GM19099 (cell line): ENCODE measurements around the gene TTLL3.

Experiments
- POLR2A ChIP-seq: IDR thresholded peaks from 3 replicates; pipeline ENCODE4 v1.6.1; 2011; ENCODE audit warnings: low read depth; ENCODE audit not compliant: insufficient read length; ENCODE audit errors: extremely low read depth

The TTLL3 gene

DNA sequence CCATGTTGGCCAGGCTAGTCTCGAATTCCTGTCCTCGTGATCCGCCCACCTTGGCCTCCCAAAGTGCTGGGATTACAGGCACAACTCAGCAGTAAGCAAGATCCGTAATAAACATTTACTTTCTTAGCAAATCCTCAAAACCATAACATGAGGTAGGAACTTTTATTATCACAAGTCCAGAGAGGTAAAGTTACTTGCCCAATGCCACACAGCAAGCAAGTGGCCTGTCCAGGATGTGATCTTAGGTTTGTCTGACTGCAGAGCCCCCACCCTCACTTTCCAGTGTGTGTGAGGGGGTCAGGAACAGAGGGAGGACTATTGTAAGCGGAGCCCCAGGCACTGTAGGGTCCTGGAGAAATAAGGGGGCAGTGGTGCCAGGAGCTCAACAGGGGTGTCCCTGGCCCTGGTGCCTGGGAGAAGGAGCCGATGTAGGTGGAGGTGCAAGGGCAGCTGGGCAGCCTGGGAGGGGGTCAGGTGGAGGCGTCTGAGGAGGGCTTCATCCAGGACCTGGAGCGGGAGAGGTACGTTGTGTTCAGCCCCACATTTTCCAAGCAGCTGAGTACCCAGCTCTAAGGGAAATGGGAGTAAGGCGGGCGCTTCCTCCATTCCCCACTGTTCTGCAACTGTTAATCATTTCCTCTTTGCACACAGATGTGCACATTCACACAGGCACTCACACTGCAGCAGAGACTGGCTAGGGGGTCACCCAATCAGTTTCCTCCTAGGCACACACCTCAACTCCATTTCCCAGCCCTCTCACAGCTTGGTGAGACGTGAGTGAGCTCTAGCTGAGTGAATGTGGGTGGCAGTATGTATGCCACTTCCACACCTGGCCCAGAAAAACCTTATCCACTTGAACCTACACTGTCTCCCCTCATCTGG, 27.9 kb downstream of the TTLL3 start:
- TF ChIP-seq POLR2A, result no peak

DNA sequence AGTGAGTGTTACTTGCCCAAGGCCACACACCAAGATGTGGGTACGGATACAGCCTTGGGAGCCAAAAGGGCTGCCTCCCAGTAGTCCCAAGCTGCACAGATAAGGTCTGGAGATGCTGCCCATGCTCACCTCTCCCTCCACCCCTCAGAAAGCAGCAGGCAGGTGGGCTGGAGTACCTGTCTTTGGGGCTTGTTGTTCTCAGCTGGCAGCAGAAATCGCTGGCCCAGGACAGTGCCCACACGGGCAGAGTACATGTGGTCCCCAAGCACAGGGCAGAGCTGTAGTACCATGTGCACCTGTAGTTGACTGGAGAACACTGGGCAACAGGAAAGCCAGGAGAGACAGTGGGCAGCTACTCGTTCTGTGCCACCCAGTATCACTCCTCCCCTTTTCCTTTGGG, 28.8 kb downstream of the TTLL3 start:
- TF ChIP-seq POLR2A, result no peak

DNA sequence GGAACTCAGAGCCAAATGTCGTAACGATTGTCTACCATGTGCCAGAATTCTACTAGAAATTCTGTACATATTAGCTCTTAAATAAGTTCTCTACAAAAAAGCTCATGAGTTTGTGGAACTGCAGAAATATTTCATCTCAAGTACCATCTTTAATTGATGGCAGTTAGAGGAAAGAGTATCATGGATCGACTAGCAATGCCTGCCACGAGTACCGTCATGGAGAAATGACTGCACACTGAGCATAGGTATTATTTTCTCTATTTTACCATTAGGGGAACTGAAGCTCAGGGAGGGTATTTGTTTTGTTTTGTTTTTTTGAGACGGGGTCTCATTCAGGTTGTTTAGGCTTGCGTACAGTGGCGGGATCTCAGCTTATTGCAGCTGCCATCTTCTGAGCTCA, 31.0 kb downstream of the TTLL3 start:
- TF ChIP-seq POLR2A, result no peak

DNA sequence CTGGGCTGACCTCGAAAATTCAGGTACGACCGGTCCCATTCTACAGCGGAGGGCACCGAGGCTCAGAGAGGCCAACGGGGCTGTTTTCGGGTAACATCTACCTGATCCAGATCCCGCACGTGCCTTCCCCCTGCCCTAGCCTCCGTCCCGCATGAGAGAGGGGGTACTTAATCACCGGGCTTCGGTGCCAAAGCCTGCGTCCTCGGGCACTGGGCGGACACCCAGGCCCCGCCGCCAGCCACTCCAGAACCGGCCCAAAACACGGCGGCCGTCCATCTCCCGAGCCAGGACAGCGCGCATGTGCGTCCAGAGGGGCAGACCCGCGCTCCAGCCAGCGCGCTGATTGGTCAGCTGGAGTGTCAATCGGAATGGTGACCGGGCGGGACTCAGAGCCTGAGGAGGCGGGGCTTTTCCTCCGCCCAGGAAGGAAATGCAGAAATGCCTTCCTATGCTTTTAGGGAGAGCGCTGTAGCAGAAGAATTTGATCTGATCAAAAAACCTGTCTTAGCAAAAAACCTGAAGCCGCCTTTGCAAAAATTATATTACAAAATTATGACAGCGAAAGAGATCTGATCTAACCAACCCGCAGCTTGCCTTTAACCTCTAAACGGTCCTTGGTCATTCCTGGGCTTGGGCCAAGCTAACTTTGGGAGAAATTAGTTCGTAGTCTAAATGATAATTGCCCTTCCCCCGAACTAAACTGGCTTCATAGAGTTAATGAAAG, 33.8 kb downstream of the TTLL3 start, which contains the start of gene RPUSD3:
Gene RPUSD3, minus strand, starts transcription at position 294 of the 724 bp plus-strand sequence. Its CDS starts 18 bp downstream, at position 276.
- TF ChIP-seq POLR2A, result peak; percentile 79

DNA sequence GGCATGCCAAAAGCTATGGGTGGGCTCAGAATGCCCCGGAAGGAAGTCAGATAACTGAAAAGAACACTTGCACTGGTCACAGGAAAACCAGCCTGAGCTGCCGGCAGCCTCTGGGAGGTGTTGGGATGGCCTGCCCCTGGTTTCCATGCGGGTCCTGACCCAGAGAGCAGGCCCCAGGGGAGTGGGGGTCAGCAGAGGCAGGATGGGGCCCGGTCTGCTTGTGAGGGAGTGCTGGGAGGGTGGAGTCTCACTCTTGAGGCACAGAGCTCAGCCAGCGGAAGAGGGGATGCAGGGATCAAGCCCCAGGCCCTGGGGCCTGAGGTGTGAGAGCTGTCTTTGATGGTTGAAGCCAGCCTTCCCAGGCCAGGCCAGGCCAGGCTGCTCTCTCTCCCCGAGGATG, 36.2 kb downstream of the TTLL3 start:
- TF ChIP-seq POLR2A, result no peak

DNA sequence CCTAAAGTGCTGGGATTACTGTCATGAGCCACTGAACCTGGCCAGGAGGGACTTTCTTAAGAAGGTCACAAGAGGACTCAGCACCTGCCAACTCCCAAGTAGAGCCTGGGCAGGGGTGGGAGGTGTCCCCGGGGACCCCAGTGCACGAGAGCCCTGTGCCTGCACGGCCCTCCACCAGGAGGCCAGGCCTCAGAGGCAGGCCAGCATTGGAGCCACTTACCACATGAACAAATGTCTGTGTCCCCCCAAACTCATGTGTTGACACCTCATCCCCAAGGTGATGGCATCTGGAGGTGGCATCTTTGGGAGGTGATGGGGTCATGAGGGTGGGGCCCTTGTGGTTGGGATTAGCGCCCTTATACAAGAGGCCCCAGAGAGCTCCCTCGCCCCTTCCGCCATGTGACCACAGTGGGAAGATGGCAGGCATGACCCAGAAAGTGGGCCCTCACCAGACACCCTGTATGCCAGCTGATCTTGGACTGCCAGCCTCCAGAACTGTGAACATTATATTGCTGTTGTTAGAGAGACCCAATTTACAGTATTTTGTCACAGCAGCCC, 36.9 kb downstream of the TTLL3 start:
- no peak for TF ChIP-seq POLR2A

DNA sequence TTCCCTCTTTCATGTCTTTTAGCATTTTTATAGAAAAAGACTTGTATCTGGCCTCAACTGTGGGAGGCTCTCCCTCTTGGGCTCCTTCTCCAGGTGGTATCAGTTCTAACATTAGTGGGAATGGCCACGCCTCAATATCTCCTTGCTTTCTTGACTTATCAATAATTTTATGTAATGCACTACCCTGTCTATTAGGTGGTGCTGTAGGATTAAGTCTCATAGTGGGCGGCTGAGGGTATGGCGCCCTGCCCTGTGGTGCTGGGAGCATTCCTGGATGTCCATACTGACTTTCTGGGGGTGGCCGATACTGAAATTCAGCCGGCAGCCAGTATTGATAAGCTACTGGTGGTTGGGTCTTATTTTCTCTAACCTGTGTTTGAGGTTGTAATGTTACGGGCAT, 42.5 kb downstream of the TTLL3 start:
- TF ChIP-seq POLR2A, result no peak

DNA sequence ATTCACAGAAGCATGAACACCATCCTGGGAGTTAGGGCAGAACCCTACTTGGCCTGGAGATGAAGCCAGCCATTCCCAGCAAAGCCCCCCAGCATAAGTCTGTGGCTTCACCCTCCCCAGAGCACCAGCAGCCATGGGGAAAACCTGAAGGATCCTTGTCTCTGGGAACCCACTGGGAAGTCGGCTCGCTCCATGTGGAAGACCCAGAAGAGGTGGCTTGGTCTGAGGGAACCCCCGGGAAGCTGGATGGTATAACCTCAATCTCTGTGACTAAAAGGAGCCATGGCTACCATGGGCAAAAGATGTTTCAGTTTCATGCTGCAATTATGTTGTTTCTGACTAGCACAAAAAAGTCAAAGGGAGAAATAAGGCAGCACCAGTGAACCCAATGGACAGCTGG, 45.5 kb downstream of the TTLL3 start:
- no peak for TF ChIP-seq POLR2A

DNA sequence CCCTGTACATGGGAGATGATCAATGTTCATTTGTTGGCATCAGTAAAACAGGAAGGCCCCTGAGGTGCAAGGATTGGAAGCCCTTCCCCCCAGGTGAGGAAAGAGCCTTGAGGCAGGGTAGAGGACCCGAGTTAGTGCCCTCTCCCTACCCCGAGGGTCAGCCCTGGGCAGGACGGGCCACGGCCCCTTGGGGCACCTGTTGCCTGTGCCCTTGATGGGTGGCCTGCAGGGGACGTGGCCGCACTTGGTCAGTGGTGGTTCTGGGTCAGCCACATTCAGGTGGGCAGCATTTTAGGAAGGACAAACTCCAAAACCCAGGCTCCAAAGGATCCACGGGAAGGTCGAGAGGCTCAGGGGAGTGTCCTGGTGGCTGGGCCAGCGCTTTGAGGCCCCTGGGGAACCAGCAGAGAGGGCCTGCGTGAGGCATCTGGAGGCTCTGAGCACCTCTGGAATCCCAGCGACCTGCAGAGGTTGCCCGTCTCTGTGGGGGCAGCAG, 49.5 kb downstream of the TTLL3 start:
- no peak for TF ChIP-seq POLR2A

DNA sequence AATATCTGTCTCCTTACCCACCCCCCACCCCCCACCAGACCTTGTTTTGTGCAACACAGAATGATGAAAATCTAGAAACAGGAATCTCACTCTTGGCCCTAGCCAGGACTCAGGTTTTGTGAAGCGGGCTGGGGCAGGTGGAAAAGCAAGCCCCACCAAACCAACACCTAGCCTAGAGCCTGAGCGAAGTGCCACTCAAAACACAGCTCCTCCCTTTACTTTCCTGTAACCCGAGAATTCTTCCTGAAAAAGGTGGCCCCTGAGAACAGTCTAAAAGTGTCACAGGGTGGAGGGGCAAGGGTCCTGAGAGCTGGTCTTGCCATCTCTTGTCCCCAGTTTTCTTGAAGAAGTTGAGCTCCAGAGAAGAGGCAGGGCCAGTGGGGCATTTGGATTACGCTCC, 51.1 kb downstream of the TTLL3 start:
- TF ChIP-seq POLR2A, result no peak

DNA sequence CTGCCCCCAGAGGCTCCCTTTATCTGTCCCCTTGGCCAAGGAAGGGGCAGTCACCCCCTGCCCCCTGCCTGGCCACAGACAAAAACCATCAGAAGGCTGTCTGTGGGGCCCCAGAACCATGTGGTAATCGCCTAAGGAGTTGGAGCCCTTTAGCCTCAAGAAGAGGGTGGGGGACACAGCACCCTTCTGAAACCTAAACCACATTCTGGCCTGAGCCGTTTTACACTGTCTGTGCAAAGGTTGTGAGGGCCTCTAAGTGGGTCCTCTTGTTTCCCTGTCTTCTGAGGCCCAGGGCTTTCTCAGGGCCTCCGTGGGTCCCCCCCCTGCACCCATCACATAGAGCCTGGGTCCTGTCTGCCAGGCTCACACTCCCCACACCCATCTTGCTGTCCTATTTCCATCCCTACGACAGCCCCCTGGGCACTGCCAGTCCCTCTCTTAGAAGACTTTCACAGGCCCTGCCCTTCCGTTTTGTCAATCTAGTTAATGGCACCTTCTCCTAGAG, 51.6 kb downstream of the TTLL3 start:
- no peak for TF ChIP-seq POLR2A

DNA sequence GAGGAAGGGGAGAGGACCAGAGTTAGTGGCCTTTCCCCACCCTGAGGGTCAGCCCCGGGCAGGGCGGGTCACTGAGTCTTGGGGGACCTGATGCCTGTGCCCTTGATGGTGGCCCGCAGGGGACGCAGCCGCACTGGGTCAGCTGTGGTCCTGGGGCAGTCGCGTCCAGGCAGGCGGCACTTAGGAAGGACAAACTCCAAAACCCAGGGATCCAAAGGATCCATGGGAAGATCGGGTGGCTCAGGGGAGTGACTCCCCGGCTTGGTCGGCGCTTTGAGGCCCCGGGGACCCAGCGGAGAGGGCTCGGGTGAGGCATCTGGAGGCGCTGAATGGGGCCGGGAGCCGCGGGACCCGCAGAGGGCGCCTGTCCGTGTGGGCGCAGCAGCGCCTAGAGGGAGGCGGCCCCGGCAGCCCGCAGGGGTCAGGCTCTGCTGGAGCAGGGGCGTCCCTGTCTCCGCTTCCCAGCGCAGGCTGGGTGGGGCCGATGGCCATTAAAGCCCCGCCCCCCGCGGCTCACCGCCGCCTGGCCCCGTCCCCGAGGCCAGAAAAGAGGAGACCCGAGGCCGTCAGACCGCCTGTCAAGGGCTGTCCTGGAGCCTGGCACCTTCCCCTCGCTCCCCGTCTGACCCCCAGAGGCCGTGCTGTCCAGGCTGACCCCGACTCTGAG, 52.5 kb downstream of the TTLL3 start:
- TF ChIP-seq POLR2A, result no peak

DNA sequence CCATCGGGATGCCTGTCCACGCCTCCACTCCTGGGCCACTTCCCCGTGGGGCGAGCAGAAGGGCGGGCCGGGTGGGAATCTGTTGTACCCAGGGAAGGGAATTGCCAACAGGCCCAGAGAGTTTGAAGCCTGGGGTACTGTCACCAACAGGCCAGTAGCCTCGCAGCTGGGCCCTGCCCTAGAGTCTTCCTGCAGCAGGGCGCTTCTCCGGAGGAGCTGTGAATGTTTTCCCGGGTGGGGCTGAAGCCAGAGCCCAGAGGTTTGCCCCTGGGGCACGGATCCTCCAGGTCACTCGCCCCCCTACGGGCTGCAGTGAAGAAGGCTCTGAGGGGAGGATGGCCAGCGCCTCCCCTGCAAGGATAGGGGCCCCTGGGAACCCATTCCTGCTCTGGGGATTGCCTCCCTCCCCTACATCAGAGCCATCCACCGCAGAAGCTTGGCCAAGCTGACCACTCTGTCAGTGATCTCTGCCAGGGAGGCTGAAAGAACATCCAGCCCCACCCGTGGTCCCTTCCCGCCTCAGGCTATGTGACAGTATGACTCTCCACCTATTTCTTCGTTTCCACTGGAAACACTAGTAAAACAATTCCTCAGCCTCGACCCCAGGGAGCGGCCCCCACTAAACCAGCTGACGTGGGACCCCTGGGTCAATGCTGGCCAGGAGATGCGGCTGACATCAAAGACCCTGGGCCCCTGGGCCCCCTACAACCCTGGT, 53.2 kb downstream of the TTLL3 start:
- no peak for TF ChIP-seq POLR2A
